ENCODE data around the gene GSG1L. TPM values are rescaled to one million over a fixed set of nuclear protein-coding genes. Genes with fewer than 3 reads are reported as not detected.

Gene GSG1L
- total RNA-seq, 2 experiments from 2014 or later, result not detected

GRCh38 chr16:27811881-27812280, 251.6 kb downstream of the GSG1L start:
- H3K27ac Mint-ChIP-seq, result no peak overlapping the region
- no peak overlapping the region for H3K4me3 Mint-ChIP-seq
- H3K4me1 Mint-ChIP-seq (ENCODE audit: low read depth), result no peaks in the 10 kb centered on the region
- peaks cover 8% of the 10 kb centered on the region for H3K27me3 Mint-ChIP-seq
- ATAC-seq, result no peak
- ChIA-PET POLR2A (no interaction called here), CTCF (no interaction called here)
- H3K9me3 Mint-ChIP-seq, result no peaks in the 10 kb centered on the region
- no peak for TF ChIP-seq CTCF (IDR thresholded peaks at IDR 0.05)
- no peak for DNase-seq
- intact Hi-C loops (cut with micrococcal nuclease), result no loop called here
- no peaks in the 10 kb centered on the region for H3K36me3 Mint-ChIP-seq (ENCODE audit: low read depth)

GRCh38 chr16:27806986-27807385, 256.5 kb downstream of the GSG1L start:
- Mint-ChIP-seq H3K4me1 (ENCODE audit: low read depth) (no peaks in the 10 kb centered on the region), H3K27ac (no peak overlapping the region), H3K4me3 (no peak overlapping the region), H3K9me3 (no peaks in the 10 kb centered on the region), H3K36me3 (ENCODE audit: low read depth) (no peaks in the 10 kb centered on the region), H3K27me3 (peaks cover 21% of the 10 kb centered on the region)
- ChIA-PET CTCF (no interaction called here), POLR2A (no interaction called here)
- no peak for TF ChIP-seq CTCF (IDR thresholded peaks at IDR 0.05)
- ATAC-seq (no peak), DNase-seq (no peak)
- intact Hi-C loops (cut with micrococcal nuclease), result no loop called here

- no peaks in the 10 kb centered on the region for H3K4me1 Mint-ChIP-seq (ENCODE audit: low read depth)
- peaks cover 22% of the 10 kb centered on the region for H3K27me3 Mint-ChIP-seq
- CTCF ChIA-PET, result no interaction called here
- no peak overlapping the region for H3K27ac Mint-ChIP-seq
- intact Hi-C loops (cut with micrococcal nuclease), result no loop called here
- DNase-seq (no peak), ATAC-seq (no peak)
- TF ChIP-seq CTCF (IDR thresholded peaks at IDR 0.05), result no peak
- H3K9me3 Mint-ChIP-seq, result no peaks in the 10 kb centered on the region
- POLR2A ChIA-PET, result no interaction called here
- no peak overlapping the region for H3K4me3 Mint-ChIP-seq
- H3K36me3 Mint-ChIP-seq (ENCODE audit: low read depth), result no peaks in the 10 kb centered on the region
Measured at GRCh38 chr16:27806388-27806787, 257.1 kb downstream of the GSG1L start.

GRCh38 chr16:27805828-27806351, 257.6 kb downstream of the GSG1L start:
- H3K36me3 Mint-ChIP-seq (ENCODE audit: low read depth), result no peaks in the 10 kb centered on the region
- no peak for TF ChIP-seq CTCF (IDR thresholded peaks at IDR 0.05)
- H3K4me3 Mint-ChIP-seq, result no peak overlapping the region
- no peak for ATAC-seq
- intact Hi-C loops (cut with micrococcal nuclease), result no loop called here
- CTCF ChIA-PET, result no interaction called here
- POLR2A ChIA-PET, result no interaction called here
- H3K4me1 Mint-ChIP-seq (ENCODE audit: low read depth), result no peaks in the 10 kb centered on the region
- peaks cover 23% of the 10 kb centered on the region for H3K27me3 Mint-ChIP-seq
- no peak for DNase-seq
- H3K27ac Mint-ChIP-seq, result no peak overlapping the region
- H3K9me3 Mint-ChIP-seq, result no peaks in the 10 kb centered on the region

- POLR2A ChIA-PET, result no interaction called here
- ATAC-seq (no peak), DNase-seq (no peak)
- CTCF ChIA-PET, result no interaction called here
- TF ChIP-seq CTCF (IDR thresholded peaks at IDR 0.05), result no peak
- no peaks in the 10 kb centered on the region for H3K4me1 Mint-ChIP-seq (ENCODE audit: low read depth)
- H3K36me3 Mint-ChIP-seq (ENCODE audit: low read depth), result no peaks in the 10 kb centered on the region
- no peaks in the 10 kb centered on the region for H3K9me3 Mint-ChIP-seq
- intact Hi-C loops (cut with micrococcal nuclease), result no loop called here
- no peak overlapping the region for H3K27ac Mint-ChIP-seq
- H3K4me3 Mint-ChIP-seq, result no peak overlapping the region
- H3K27me3 Mint-ChIP-seq, result peaks cover 26% of the 10 kb centered on the region
Measured at GRCh38 chr16:27803775-27804549, 259.6 kb downstream of the GSG1L start.

All from activated CD8-positive, alpha-beta T cell treated with anti-CD3 and anti-CD28 coated beads for 36 hours (primary cell).